Measurements from ENCODE around the gene FOXP1. TPM values are rescaled to one million over a fixed set of nuclear protein-coding genes. Genes with fewer than 3 reads are reported as not detected.
"Not testable (repeated sequence)": the region's sequence is repeated elsewhere in the genome, so short reads cannot be mapped to it uniquely, and the experiment has no call there.

The FOXP1 gene
- polyA plus RNA-seq, 1 donor (not counting 4 experiments of a cell fraction or from before 2014, with no cell fraction given), result 14.6 TPM

GRCh38 chr3:71528816-71529215, 54.7 kb downstream of the FOXP1 start:
- H3K27me3 ChIP-seq (ENCODE audit: control insufficient read depth, extremely low read depth, insufficient read depth, low read length), result no peaks in the 10 kb centered on the region
- TF ChIP-seq EZH2 (IDR thresholded peaks at IDR 0.05; ENCODE audit: low read length) (no peak), CTCF (optimal IDR thresholded peaks at IDR 0.05 in 1 of 3, IDR thresholded peaks at IDR 0.05 in 1 of 3, conservative IDR thresholded peaks at IDR 0.05 in 1 of 3; ENCODE audit: extremely low read depth in 1 of 3, insufficient read depth in 2 of 3, low read length in 3 of 3) (no peak)
- dilution Hi-C loops (cut with MboI; ENCODE audit: extremely low pct_ligation_motif_present, low sequenced_read_pairs), result no loop called here
- no peaks in the 10 kb centered on the region for H4K20me1 ChIP-seq (ENCODE audit: control insufficient read depth, extremely low read depth, insufficient read depth, low read length)
- no peak for DNase-seq (ENCODE audit: low read depth, low spot score)
- no peaks in the 10 kb centered on the region for H3K9me1 ChIP-seq (ENCODE audit: control insufficient read depth, extremely low read depth, insufficient read depth, low read length)
- peaks cover 22% of the 10 kb centered on the region for H3K4me1 ChIP-seq (ENCODE audit: control insufficient read depth, extremely low read depth, insufficient read depth, low read length)
- H3K36me3 ChIP-seq (ENCODE audit: control insufficient read depth in 2 of 2, extremely low read depth in 1 of 2, insufficient read depth in 2 of 2, low read length in 2 of 2), result no peaks in the 10 kb centered on the region
- H3K79me2 ChIP-seq (ENCODE audit: control insufficient read depth, insufficient read depth, low read length), result no peaks in the 10 kb centered on the region
- H3K9ac ChIP-seq (ENCODE audit: control insufficient read depth, extremely low read depth, insufficient read depth, low read length), result no peak overlapping the region
- no peak for FAIRE-seq
- H3K4me2 ChIP-seq (ENCODE audit: control insufficient read depth, extremely low read depth, insufficient read depth, low read depth, low read length), result no peak overlapping the region
- no peaks in the 10 kb centered on the region for H3K9me3 ChIP-seq (ENCODE audit: control insufficient read depth, low read depth, low read length)
- H3K4me3 ChIP-seq (ENCODE audit: control insufficient read depth in 2 of 3, extremely low read depth in 1 of 3, insufficient read depth in 2 of 3, low read depth in 1 of 3, low read length in 3 of 3), result no peak overlapping the region
- no peak overlapping the region for H2AFZ ChIP-seq (ENCODE audit: control insufficient read depth, low read length)
- no peak overlapping the region for H3K27ac ChIP-seq (ENCODE audit: control insufficient read depth, insufficient read depth, low read length)

GRCh38 chr3:71526448-71526847, 57.1 kb downstream of the FOXP1 start:
- H3K4me3 ChIP-seq (ENCODE audit: control insufficient read depth in 2 of 3, extremely low read depth in 1 of 3, insufficient read depth in 2 of 3, low read depth in 1 of 3, low read length in 3 of 3); DNase-seq (ENCODE audit: low read depth, low spot score); H4K20me1 ChIP-seq (ENCODE audit: control insufficient read depth, extremely low read depth, insufficient read depth, low read length); H3K36me3 ChIP-seq (ENCODE audit: control insufficient read depth in 2 of 2, extremely low read depth in 1 of 2, insufficient read depth in 2 of 2, low read length in 2 of 2); H3K4me2 ChIP-seq (ENCODE audit: control insufficient read depth, extremely low read depth, insufficient read depth, low read depth, low read length); H3K9me3 ChIP-seq (ENCODE audit: control insufficient read depth, low read depth, low read length); H3K9me1 ChIP-seq (ENCODE audit: control insufficient read depth, extremely low read depth, insufficient read depth, low read length); H2AFZ ChIP-seq (ENCODE audit: control insufficient read depth, low read length); H3K27ac ChIP-seq (ENCODE audit: control insufficient read depth, insufficient read depth, low read length); H3K27me3 ChIP-seq (ENCODE audit: control insufficient read depth, extremely low read depth, insufficient read depth, low read length); H3K79me2 ChIP-seq (ENCODE audit: control insufficient read depth, insufficient read depth, low read length); H3K9ac ChIP-seq (ENCODE audit: control insufficient read depth, extremely low read depth, insufficient read depth, low read length); H3K4me1 ChIP-seq (ENCODE audit: control insufficient read depth, extremely low read depth, insufficient read depth, low read length); dilution Hi-C loops (cut with MboI; ENCODE audit: extremely low pct_ligation_motif_present, low sequenced_read_pairs); FAIRE-seq: not testable (repeated sequence)

- no peak overlapping the region for H3K4me2 ChIP-seq (ENCODE audit: control insufficient read depth, extremely low read depth, insufficient read depth, low read depth, low read length)
- peaks cover 4% of the 10 kb centered on the region for H3K4me1 ChIP-seq (ENCODE audit: control insufficient read depth, extremely low read depth, insufficient read depth, low read length)
- dilution Hi-C loops (cut with MboI; ENCODE audit: extremely low pct_ligation_motif_present, low sequenced_read_pairs), result no loop called here
- no peak overlapping the region for H3K27ac ChIP-seq (ENCODE audit: control insufficient read depth, insufficient read depth, low read length)
- H3K9ac ChIP-seq (ENCODE audit: control insufficient read depth, extremely low read depth, insufficient read depth, low read length), result no peak overlapping the region
- H3K27me3 ChIP-seq (ENCODE audit: control insufficient read depth, extremely low read depth, insufficient read depth, low read length), result no peaks in the 10 kb centered on the region
- no peaks in the 10 kb centered on the region for H3K36me3 ChIP-seq (ENCODE audit: control insufficient read depth in 2 of 2, extremely low read depth in 1 of 2, insufficient read depth in 2 of 2, low read length in 2 of 2)
- no peaks in the 10 kb centered on the region for H3K79me2 ChIP-seq (ENCODE audit: control insufficient read depth, insufficient read depth, low read length)
- DNase-seq (ENCODE audit: low read depth, low spot score) (no peak), FAIRE-seq (no peak)
- H3K9me1 ChIP-seq (ENCODE audit: control insufficient read depth, extremely low read depth, insufficient read depth, low read length), result no peaks in the 10 kb centered on the region
- no peaks in the 10 kb centered on the region for H4K20me1 ChIP-seq (ENCODE audit: control insufficient read depth, extremely low read depth, insufficient read depth, low read length)
- H2AFZ ChIP-seq (ENCODE audit: control insufficient read depth, low read length), result no peak overlapping the region
- TF ChIP-seq CTCF (optimal IDR thresholded peaks at IDR 0.05 in 1 of 3, IDR thresholded peaks at IDR 0.05 in 1 of 3, conservative IDR thresholded peaks at IDR 0.05 in 1 of 3; ENCODE audit: extremely low read depth in 1 of 3, insufficient read depth in 2 of 3, low read length in 3 of 3), result no peak
- TF ChIP-seq EZH2 (IDR thresholded peaks at IDR 0.05; ENCODE audit: low read length), result no peak
- H3K4me3 ChIP-seq (ENCODE audit: control insufficient read depth in 2 of 3, extremely low read depth in 1 of 3, insufficient read depth in 2 of 3, low read depth in 1 of 3, low read length in 3 of 3), result no peak overlapping the region
- no peaks in the 10 kb centered on the region for H3K9me3 ChIP-seq (ENCODE audit: control insufficient read depth, low read depth, low read length)
Measured at GRCh38 chr3:71525391-71525790, 58.1 kb downstream of the FOXP1 start.

Data from keratinocyte (primary cell).